Stimulated activated CD4-positive, alpha-beta T cell treated with anti-CD3 and anti-CD28 coated beads, Interleukin-1b, Interleukin-23, amount 100 ng/mL, for 4 hours (primary cell): ENCODE measurements around the gene C12orf43.

Experiments used
- DNase-seq, 2 donors: peaks; one replicate each; pipeline ENCODE4 v3.0.0-alpha.2; 2020; ENCODE audit warnings: low read depth in 2 of 2

C12orf43 gene

GRCh38 chr12:120999191-121000120 is 16.8 kb downstream of the C12orf43 start:
- DNase-seq, result no peak

GRCh38 chr12:120998435-120998834 is 17.9 kb downstream of the C12orf43 start:
- DNase-seq, result no peak

- no peak for DNase-seq
These were observed 18.8 kb downstream of the C12orf43 start for GRCh38 chr12:120997448-120997847.

- no peak for DNase-seq
These were observed 20.0 kb downstream of the C12orf43 start for GRCh38 chr12:120996133-120996746.

GRCh38 chr12:120994589-120995337 is 21.5 kb downstream of the C12orf43 start:
- DNase-seq, result no peak

GRCh38 chr12:120994059-120994458 is 22.2 kb downstream of the C12orf43 start:
- no peak for DNase-seq

GRCh38 chr12:120993496-120993895 is 22.8 kb downstream of the C12orf43 start:
- no peak for DNase-seq

- no peak for DNase-seq
These were observed 23.3 kb downstream of the C12orf43 start for GRCh38 chr12:120992989-120993388.

- no peak for DNase-seq
These were observed 24.3 kb downstream of the C12orf43 start for GRCh38 chr12:120991965-120992364.

GRCh38 chr12:120990487-120991055 is 25.7 kb downstream of the C12orf43 start:
- DNase-seq, result no peak

GRCh38 chr12:120989687-120990086 is 26.6 kb downstream of the C12orf43 start:
- no peak for DNase-seq

- DNase-seq, result no peak
These were observed 27.6 kb downstream of the C12orf43 start for GRCh38 chr12:120988658-120989057.

- no peak for DNase-seq
These were observed 28.1 kb downstream of the C12orf43 start for GRCh38 chr12:120988234-120988633.

- no peak for DNase-seq
These were observed 31.9 kb downstream of the C12orf43 start for GRCh38 chr12:120984351-120984898.

- DNase-seq, result no peak
These were observed 32.5 kb downstream of the C12orf43 start for GRCh38 chr12:120983759-120984158.

GRCh38 chr12:120982659-120983058 is 33.6 kb downstream of the C12orf43 start:
- DNase-seq, result no peak

- DNase-seq, result no peak
These were observed 34.8 kb downstream of the C12orf43 start for GRCh38 chr12:120981407-120981941.

- no peak for DNase-seq
These were observed 35.4 kb downstream of the C12orf43 start for GRCh38 chr12:120980800-120981368.

GRCh38 chr12:120979862-120980696 is 36.2 kb downstream of the C12orf43 start:
- DNase-seq, result no peak

GRCh38 chr12:120979220-120979861 is 36.9 kb downstream of the C12orf43 start:
- DNase-seq, result no peak
